Liver (tissue), 9 donors: ENCODE measurements around the gene DEDD. TPM values are rescaled to one million over a fixed set of nuclear protein-coding genes. Genes with fewer than 3 reads are reported as not detected.

Source experiments
- DNase-seq: peaks from one replicate; pipeline ENCODE4 v3.0.0-alpha.2; 2017; ENCODE audit warnings: low spot score
- H3K27ac ChIP-seq, 2 donors: one replicate each; pipeline ENCODE4 v1.7.0; 2013; ENCODE audit warnings: inconsistent platforms in 2 of 2, low read length in 2 of 2, control low read depth in 1 of 2, low read depth in 1 of 2, mild to moderate bottlenecking in 1 of 2
- H3K27me3 ChIP-seq, 4 donors: one replicate each; pipeline versions ENCODE4 v1.6.1 to v1.7.0; 2013; ENCODE audit warnings: low read length in 3 of 4, inconsistent platforms in 1 of 4, mild to moderate bottlenecking in 1 of 4, moderate library complexity in 1 of 4; ENCODE audit not compliant: control insufficient read depth in 4 of 4, insufficient read depth in 4 of 4
- H3K36me3 ChIP-seq, 4 donors: one replicate each; pipeline versions ENCODE4 v1.6.1 to v1.7.0; 2013; ENCODE audit warnings: low read length in 3 of 4, mild to moderate bottlenecking in 3 of 4, low read depth in 1 of 4, moderate library complexity in 1 of 4; ENCODE audit not compliant: control insufficient read depth in 4 of 4, insufficient read depth in 3 of 4
- H3K4me1 ChIP-seq, 4 donors: one replicate each; pipeline versions ENCODE4 v1.6.1 to v1.7.0; 2013; ENCODE audit warnings: low read length in 3 of 4, mild to moderate bottlenecking in 3 of 4, moderate library complexity in 1 of 4; ENCODE audit not compliant: control insufficient read depth in 4 of 4, insufficient read depth in 4 of 4
- H3K4me3 ChIP-seq, 3 donors: one replicate each; pipeline versions ENCODE4 v1.6.1 to v1.7.0; 2013; ENCODE audit warnings: low read length in 3 of 3, control low read depth in 1 of 3, low read depth in 1 of 3, mild to moderate bottlenecking in 1 of 3
- H3K9ac ChIP-seq, 2 donors: one replicate each; pipeline ENCODE4 v1.7.0; 2013; ENCODE audit warnings: low read length in 2 of 2, mild to moderate bottlenecking in 2 of 2, moderate library complexity in 2 of 2, control low read depth in 1 of 2, low read depth in 1 of 2
- H3K9me3 ChIP-seq, 4 donors: one replicate each; pipeline versions ENCODE4 v1.6.1 to v1.7.0; 2013; ENCODE audit warnings: low read length in 3 of 4; ENCODE audit not compliant: control insufficient read depth in 4 of 4
- FOXA1 ChIP-seq: IDR thresholded peaks from 2 replicates; pipeline ENCODE4 v1.6.1; 2016; ENCODE audit warnings: antibody characterized with exemption
- GABPA ChIP-seq, 2 donors: IDR thresholded peaks in 1 of 2; conservative IDR thresholded peaks in 1 of 2; 2 replicates each; pipeline ENCODE4 v1.6.1; 2016; ENCODE audit warnings: antibody characterized with exemption in 2 of 2, mild to moderate bottlenecking in 1 of 2, moderate library complexity in 1 of 2
- RAD21 ChIP-seq, 2 donors: IDR thresholded peaks; 2 replicates each; pipeline ENCODE4 v1.6.1; 2016; ENCODE audit warnings: antibody characterized with exemption in 2 of 2, mild to moderate bottlenecking in 2 of 2
- WGBS: extraction: QIAGEN DNeasy Blood & Tissue Kit; methylation state at CpG from one replicate; pipeline ENCODE4 v1.1.7; 2013; 5-methylcytosine and 5-hydroxymethylcytosine counted together
- polyA plus RNA-seq, 2 donors: library from polyadenylated mRNA; stranded (reverse) in 1 of 2; unstranded in 1 of 2; fragments of 200-250 nt in 1 of 2; fragments of >200 nt in 1 of 2; fragmentation: Nextera tagmentation in 1 of 2; extraction: Ambion mirVana in 1 of 2; gene quantifications; one replicate each; pipeline versions ENCODE4 v1.2.1 to v1.2.3, GENCODE V29; 2013 to 2015
- total RNA-seq, 2 donors: library from RNA; depleted of rRNA; stranded (reverse); fragments of >200 nt; gene quantifications; one replicate each; pipeline ENCODE4 v1.2.3, GENCODE V29; 2014
- TF ChIP-seq, protein P1 (sequence below): IDR thresholded peaks from 2 replicates; pipeline ENCODE4 v1.6.1; 2016; ENCODE audit warnings: antibody characterized with exemption
- TF ChIP-seq, protein P2 (sequence below): fragments of 150-350 bp; IDR thresholded peaks from 2 replicates; pipeline ENCODE4 v1.5.1; 2017; ENCODE audit warnings: improper control_type of control experiment, low read depth, low read length; ENCODE audit not compliant: missing input control
- donor health status: healthy.
- donor health status: healthy.
- donor health status: healthy.
- donor health status: healthy.
- donor health status: healthy.

DEDD gene
- total and polyA plus RNA-seq, 4 donors = 13.8 to 17.7 (median 16.0) TPM

DNA sequence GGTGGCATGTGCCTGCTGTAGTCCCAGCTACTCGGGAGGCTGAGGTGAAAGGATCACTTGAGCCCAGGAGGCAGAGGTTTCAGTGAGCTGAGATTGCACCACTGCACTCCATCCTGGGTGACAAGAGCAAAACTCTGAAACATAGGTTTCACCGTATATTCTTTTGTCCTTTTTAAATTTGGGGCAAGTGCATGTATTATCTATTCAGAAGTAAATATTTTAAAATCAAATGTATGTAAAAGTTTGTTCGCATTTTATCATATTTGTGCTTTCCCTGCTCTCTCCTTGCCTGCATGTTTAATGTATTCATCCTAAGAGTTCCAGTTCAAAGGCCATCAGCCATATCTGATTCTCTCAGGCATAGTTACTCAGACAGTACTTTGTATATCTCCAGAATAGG, 13.4 kb upstream of the DEDD start:
- H3K27ac ChIP-seq = no peak overlapping the region
- 85% methylated on average over 3 of the region's 3 CpGs for WGBS
- TF ChIP-seq RAD21 (IDR thresholded peaks at IDR 0.05) = no peak
- TF ChIP-seq, protein P1, sequence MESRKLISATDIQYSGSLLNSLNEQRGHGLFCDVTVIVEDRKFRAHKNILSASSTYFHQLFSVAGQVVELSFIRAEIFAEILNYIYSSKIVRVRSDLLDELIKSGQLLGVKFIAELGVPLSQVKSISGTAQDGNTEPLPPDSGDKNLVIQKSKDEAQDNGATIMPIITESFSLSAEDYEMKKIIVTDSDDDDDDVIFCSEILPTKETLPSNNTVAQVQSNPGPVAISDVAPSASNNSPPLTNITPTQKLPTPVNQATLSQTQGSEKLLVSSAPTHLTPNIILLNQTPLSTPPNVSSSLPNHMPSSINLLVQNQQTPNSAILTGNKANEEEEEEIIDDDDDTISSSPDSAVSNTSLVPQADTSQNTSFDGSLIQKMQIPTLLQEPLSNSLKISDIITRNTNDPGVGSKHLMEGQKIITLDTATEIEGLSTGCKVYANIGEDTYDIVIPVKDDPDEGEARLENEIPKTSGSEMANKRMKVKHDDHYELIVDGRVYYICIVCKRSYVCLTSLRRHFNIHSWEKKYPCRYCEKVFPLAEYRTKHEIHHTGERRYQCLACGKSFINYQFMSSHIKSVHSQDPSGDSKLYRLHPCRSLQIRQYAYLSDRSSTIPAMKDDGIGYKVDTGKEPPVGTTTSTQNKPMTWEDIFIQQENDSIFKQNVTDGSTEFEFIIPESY = no peak
- no peak for TF ChIP-seq GABPA (IDR thresholded peaks at IDR 0.05 in 1 of 2, conservative IDR thresholded peaks at IDR 0.05 in 1 of 2)

DNA sequence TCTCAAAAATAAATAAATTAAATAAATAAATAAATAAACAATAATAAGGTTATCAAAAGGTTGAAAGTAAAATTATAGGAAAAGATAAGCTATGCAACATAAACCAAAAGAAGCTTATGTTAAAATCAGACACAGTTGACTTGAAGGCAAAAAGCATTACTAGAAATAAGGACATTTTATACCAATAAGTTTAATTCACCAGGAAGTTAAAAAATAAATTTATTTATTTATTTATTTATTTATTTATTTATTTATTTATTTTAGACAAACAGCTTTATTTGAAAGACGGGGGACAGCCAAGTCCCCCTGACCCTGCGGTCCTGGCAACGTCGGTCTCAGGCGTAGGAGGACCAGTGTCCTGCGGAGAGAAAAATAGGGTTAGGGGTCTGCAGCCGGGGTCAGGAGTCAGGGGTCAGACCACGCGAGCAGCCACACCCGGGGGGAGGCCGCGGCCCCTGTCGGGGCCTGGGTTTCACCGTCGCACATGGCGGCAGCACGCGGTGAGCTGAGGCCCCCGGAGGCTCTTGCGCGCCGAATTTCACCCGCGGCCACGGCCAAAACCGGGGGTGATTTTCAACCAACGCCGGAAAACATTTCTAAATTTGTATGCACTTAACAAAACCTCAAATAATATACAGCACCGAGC, 8.4 kb upstream of the DEDD start:
- Histone ChIP-seq H3K4me1 (peaks cover 0 to 3% (median 0%) of the 10 kb centered on the region in 4 donors), H3K27me3 (no peaks in the 10 kb centered on the region), H3K9ac (no peak overlapping the region), H3K36me3 (no peaks in the 10 kb centered on the region), H3K27ac (no peak overlapping the region), H3K4me3 (no peak overlapping the region), H3K9me3 (no peaks in the 10 kb centered on the region)
- DNase-seq = no peak
- 94% methylated on average over 29 of the region's 29 CpGs for whole genome bisulfite sequencing
- TF ChIP-seq, protein P2, sequence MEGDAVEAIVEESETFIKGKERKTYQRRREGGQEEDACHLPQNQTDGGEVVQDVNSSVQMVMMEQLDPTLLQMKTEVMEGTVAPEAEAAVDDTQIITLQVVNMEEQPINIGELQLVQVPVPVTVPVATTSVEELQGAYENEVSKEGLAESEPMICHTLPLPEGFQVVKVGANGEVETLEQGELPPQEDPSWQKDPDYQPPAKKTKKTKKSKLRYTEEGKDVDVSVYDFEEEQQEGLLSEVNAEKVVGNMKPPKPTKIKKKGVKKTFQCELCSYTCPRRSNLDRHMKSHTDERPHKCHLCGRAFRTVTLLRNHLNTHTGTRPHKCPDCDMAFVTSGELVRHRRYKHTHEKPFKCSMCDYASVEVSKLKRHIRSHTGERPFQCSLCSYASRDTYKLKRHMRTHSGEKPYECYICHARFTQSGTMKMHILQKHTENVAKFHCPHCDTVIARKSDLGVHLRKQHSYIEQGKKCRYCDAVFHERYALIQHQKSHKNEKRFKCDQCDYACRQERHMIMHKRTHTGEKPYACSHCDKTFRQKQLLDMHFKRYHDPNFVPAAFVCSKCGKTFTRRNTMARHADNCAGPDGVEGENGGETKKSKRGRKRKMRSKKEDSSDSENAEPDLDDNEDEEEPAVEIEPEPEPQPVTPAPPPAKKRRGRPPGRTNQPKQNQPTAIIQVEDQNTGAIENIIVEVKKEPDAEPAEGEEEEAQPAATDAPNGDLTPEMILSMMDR = no peak

More for the DNA sequence above, 13.4 kb upstream of the DEDD start:
- no peaks in the 10 kb centered on the region for H3K27me3 ChIP-seq
- DNase-seq = no peak
- H3K36me3 ChIP-seq = no peaks in the 10 kb centered on the region
- H3K4me1 ChIP-seq = no peaks in the 10 kb centered on the region
- no peak overlapping the region for H3K4me3 ChIP-seq
- no peak overlapping the region for H3K9ac ChIP-seq
- H3K9me3 ChIP-seq = no peaks in the 10 kb centered on the region

DNA sequence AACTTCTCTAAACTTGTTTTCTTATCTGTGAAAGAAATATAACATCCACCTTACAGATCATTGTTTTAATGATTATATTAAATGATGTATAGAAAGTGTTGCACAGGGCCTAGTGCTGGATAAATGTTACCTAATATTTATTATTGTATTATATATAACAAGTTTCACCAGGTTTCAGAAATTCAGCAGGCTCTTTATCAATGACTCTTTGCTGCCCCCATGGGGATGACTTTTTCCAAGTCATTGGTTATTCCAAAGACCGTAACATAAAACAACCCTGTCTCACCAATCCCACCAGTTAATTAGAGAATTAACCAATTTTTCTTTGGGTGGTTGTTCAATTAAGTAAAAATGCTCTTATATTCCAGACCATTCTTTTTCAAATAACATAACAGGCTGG, 7.3 kb upstream of the DEDD start:
- DNase-seq = peak; percentile 61
- no peaks in the 10 kb centered on the region for H3K9me3 ChIP-seq
- no peak overlapping the region for H3K9ac ChIP-seq
- no peaks in the 10 kb centered on the region for H3K36me3 ChIP-seq
- peaks cover 0 to 3% (median 0%) of the 10 kb centered on the region in 4 donors for H3K4me1 ChIP-seq
- no peak overlapping the region for H3K27ac ChIP-seq
- TF ChIP-seq, protein P2 = peak; percentile 51
- TF ChIP-seq RAD21 (IDR thresholded peaks at IDR 0.05) (peak; percentile 78 to 79), FOXA1 (no peak)
- no peak overlapping the region for H3K4me3 ChIP-seq
- 20% methylated on average over 1 of the region's 1 CpG for WGBS
- no peaks in the 10 kb centered on the region for H3K27me3 ChIP-seq
